G401.6 (cell line): Measurements from ENCODE around the gene PRSS50.
"Not testable (repeated sequence)": the region's sequence is repeated elsewhere in the genome, so short reads cannot be mapped to it uniquely, and the experiment has no call there.

Experiments used
- FAIRE-seq: peaks from 2 replicates; lab custom pipeline; 2012; peaks lifted over from hg19 to GRCh38; lab: Jason Lieb, UNC

Gene PRSS50

DNA sequence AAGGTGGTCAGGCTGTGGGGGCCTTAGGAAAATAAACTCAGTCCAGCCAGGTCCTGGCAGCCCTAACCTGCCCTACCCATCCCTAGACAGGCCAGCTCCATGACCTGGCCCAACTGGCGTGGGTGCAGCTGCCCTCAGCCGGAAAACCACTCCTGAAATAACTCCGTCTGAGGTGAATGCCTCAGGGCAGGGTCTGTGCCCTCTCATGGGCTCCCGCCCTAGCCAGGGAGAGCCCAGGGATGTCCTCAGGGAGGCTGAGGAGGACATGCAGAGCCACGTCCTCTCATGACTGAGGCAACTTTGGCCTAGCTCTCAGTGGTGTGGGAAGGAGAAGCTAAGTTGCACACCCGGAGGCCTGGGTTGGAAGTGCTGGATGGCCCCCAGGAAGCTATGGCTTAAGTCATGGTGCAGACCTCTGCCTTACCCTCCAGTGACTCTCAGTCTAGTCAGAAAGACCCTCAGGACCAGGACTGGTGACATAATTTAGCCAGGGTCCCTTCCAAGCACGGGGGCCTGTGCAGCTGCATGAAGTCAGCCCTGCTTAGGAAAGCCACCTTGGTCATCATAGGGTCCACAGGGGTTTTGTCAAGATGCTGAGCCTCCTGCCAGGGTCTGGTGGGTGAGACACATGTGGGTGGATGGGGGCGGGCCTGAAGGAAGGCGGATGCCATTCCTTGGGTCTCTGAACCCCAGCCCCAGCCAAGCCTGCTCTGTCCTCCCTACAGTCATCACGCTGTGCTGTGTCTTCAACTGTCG, 9.1 kb downstream of the PRSS50 start:
- FAIRE-seq: no peak

GRCh38 chr3:46707601-46708011, 10.1 kb downstream of the PRSS50 start:
- no peak for FAIRE-seq

- FAIRE-seq: no peak
Observed at GRCh38 chr3:46706771-46707582, 10.7 kb downstream of the PRSS50 start.

DNA sequence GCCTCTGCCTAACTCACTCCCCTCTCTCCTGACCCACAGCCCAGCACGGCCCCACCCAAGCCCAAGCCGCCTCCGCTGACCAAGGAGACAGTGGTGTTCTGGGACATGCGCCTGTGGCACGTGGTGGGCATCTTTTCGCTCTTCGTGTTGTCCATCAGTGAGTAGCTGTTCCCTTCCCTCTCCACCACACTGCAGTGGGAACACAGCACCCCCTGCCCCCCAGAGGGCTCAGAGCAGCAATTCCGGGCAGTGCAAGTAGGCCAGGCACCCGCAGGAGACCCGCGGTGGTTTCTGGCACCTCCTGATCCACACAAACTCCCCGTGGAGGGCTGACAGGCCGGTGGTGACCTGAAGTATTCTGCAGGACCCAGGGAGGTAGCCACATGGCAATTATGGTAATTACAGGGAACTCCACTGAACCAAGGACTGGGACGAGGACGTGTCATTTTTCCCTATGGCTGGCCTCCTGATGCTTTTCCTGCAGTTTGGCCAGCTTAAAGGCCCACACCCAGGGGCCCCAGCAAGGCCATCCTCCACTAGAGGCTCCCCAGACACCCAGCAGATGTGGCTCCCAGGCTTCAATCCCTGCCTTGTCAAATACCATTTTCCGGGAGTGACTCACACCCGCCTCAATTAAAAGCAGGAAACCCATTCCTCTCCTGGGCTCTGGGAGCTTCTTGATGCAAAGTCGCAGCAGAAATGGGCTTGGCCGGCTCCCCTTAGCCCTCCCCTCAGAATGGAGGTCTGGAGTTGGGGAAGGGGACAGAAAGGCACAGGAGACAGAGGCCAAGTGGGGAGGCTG, 11.7 kb downstream of the PRSS50 start:
- no peak for FAIRE-seq

- no peak for FAIRE-seq
Observed at GRCh38 chr3:46705022-46705530, 12.6 kb downstream of the PRSS50 start.

GRCh38 chr3:46704346-46704745, 13.3 kb downstream of the PRSS50 start:
- not testable (repeated sequence) for FAIRE-seq

- FAIRE-seq: no peak
Observed at GRCh38 chr3:46703013-46703520, 14.6 kb downstream of the PRSS50 start.

DNA sequence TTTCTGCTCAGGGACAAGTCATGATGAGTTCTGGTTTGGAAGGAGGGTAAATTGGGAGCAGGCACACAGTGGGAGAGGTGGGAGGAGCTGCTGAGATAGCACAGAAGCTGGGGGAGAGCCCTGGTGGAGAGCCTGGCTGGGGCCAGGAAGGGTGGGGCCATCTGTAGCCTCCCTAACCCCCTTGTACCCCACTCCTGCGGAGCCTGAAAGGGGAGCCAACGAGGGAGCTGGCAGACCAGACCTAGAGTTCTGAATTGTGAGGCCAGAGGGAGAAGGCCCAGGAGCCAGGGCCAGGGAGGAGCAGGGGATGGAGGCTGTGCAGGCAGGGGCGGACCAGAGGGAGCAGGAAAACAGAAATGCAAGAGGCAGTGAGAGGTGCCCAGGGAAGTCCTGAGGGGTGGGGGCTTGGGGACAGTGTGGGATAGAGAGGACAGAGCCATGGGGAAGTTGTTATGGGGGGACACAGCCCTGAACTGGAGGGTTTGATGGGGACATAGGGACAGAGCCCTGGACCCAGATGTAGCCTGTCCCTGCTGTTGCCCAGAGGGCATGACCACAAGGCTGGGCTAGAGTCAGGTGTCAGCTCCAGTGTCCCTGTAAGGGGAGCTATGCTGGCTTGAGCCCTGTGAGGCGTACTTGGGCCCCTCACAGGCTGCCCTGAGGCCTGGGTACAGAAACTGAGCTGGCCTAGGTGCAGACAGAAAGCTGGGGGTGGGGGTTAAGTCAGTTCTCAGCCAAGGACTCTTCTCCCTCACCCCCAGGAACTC, 15.2 kb downstream of the PRSS50 start:
- no peak for FAIRE-seq

- no peak for FAIRE-seq
Observed at GRCh38 chr3:46701181-46701939, 16.3 kb downstream of the PRSS50 start, which contains the start of gene TMIE. Gene TMIE, plus strand, starts transcription at chr3:46701392. Its CDS starts 96 bp downstream, at chr3:46701488.

- FAIRE-seq: no peak
Observed at GRCh38 chr3:46700772-46701171, 16.9 kb downstream of the PRSS50 start.

- FAIRE-seq: no peak
Observed at GRCh38 chr3:46699676-46700523, 17.8 kb downstream of the PRSS50 start.

DNA sequence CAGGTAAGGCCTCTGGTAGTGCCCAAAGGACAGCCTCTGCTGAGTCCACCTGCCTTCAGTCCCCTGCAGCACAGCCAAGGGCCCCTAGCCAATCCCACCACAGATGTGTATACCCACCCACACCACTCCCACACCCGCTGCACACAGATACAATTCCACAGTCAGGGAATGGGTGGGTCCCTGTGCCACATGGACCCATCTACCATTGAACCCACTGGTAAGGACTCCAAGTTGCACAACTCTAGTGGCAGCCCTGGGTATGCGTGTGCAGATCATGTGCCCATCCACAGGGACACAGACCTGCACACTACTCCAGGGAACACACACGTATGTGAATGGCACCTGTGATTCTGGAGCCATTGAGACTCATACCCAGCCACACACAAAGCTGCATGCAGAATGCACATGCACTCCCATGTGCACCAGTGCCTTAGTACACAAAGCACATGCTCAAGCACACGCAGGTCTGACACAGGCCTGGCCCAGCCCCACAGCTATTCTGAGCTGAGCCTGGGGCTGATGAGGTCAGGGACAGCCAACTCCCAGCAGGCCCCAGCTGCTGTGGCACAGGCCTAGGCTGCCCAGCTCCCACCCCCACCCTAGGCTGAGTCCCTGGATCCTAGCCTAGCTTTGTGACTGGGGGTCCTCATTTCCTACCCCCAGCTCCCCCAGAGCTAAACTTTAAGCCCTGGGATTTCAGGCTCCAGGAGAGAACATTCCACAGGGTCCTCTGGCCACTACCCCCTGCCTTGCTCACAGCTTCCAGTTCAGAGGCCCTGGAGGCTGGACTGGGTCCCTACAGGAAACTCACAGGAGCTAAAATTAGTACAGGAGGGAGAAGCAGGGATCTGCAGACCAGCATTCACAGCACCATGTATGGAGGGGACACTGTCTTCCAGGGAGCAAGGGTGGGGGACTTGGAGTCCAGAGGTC, 21.4 kb downstream of the PRSS50 start:
- no peak for FAIRE-seq

- no peak for FAIRE-seq
Observed at GRCh38 chr3:46695177-46695961, 22.3 kb downstream of the PRSS50 start.

GRCh38 chr3:46694520-46694919, 23.1 kb downstream of the PRSS50 start:
- no peak for FAIRE-seq

GRCh38 chr3:46693892-46694226, 23.8 kb downstream of the PRSS50 start:
- FAIRE-seq: no peak

DNA sequence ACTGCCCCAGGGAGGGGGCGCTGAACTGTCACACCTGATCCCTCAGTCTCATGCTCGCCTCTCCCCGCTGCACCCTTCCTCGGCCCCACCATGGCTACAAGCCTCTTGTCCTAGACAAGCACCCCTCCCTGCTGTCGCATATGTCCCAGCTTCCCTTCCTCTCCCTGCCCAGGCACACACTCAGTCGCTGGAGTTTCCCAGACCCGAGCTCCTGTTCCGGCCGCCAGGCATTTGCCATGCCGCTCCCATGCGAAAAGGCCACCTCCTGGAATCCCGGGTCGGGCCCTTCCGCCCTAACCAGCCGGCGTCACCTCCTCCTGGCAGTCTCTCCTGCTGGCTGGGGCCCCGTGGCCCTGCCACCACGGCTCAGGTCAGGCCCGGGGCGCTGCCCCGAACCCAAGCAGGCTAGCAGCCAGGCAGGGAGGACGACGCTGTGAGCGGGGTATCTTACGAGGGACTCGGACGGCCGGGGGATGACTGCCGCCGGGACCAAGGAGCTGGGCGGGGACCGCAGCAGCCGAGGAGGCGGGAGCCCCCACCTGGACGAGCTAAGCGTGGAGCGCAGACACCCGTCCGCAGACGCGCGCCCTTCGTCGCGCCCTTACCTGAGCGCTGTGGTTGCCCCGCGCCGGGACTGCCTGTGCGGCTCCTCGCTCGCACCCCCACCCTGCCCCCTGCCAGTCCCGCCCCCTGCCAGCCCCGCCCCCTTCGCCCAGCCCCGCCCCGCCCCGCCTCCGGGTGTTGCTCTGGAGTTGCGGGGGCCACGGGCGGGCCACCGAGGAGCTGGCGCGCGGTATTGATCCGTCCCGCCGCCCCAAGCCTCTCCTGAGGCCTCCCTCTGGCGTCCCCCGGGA, 24.4 kb downstream of the PRSS50 start, which contains the start of gene ALS2CL:
ALS2CL (minus strand) TSS at position 642 of the 854 bp plus-strand sequence. CDS start 4,239 bp downstream, outside the sequence.
- no peak for FAIRE-seq

DNA sequence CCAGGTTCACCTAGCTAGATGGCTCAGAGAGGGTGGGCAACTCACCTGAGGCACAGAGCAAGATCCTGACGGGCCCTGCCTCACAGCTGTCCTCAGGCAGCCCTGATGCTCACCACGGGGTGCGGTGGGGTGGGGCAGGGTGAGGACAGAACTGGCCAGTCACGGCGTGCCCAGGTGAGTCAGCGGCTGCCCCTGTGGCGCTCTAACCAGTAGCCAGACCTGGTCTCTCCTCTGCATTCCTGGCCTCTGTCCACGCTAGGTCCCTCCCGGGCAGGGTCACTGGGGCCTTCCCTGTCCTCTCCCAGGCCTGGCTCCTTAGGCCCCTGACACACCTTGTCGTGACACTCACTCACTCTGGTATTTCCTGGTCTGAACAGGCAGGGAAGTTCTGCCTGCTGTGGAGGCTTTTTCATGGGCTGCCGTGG, 25.1 kb downstream of the PRSS50 start:
- no peak for FAIRE-seq
